ENCODE data around the gene LRRC75B. TPM values are rescaled to one million over a fixed set of nuclear protein-coding genes. Genes with fewer than 3 reads are reported as not detected.

Gene LRRC75B
- polyA plus RNA-seq, 1 donor from 2014 or later, result 12.2 TPM

GRCh38 chr22:24566899-24567511 lies 25.9 kb downstream of the LRRC75B start:
- H3K4me3 ChIP-seq (ENCODE audit: low read length), result no peak overlapping the region
- H3K4me2 ChIP-seq (ENCODE audit: low read length), result no peak overlapping the region
- peaks cover 24% of the 10 kb centered on the region for H3K79me2 ChIP-seq (replicated peaks; ENCODE audit: insufficient read depth, low read length)
- no peaks in the 10 kb centered on the region for H3K9me3 ChIP-seq (ENCODE audit: low read length)
- no peaks in the 10 kb centered on the region for H4K20me1 ChIP-seq (ENCODE audit: insufficient read depth)
- H3K36me3 ChIP-seq (ENCODE audit: insufficient read depth, low read length), result no peaks in the 10 kb centered on the region
- no peaks in the 10 kb centered on the region for H3K9me2 ChIP-seq (ENCODE audit: insufficient read depth, low read length)
- H2AFZ ChIP-seq (ENCODE audit: low read depth, low read length), result no peak overlapping the region
- no peak overlapping the region for H3K9ac ChIP-seq (ENCODE audit: low read length)
- no peak for TF ChIP-seq TAF1 (IDR thresholded peaks at IDR 0.05; ENCODE audit: low read depth)
- no peak for TF ChIP-seq MXI1 (conservative IDR thresholded peaks at IDR 0.05; ENCODE audit: poor library complexity, severe bottlenecking)
- no peak for TF ChIP-seq CTCF (IDR thresholded peaks at IDR 0.05; ENCODE audit: poor library complexity, severe bottlenecking)
- no peak for TF ChIP-seq SMC3 (conservative IDR thresholded peaks at IDR 0.05; ENCODE audit: poor library complexity)
- no peak for TF ChIP-seq POLR2AphosphoS5 (IDR thresholded peaks at IDR 0.05)
- TF ChIP-seq EZH2 (IDR thresholded peaks at IDR 0.05; ENCODE audit: borderline replicate concordance, insufficient read depth, low read length, poor library complexity, severe bottlenecking), result no peak
- TF ChIP-seq EP300 (conservative IDR thresholded peaks at IDR 0.05; ENCODE audit: poor library complexity, severe bottlenecking), result no peak
- TF ChIP-seq REST (IDR thresholded peaks at IDR 0.05; ENCODE audit: borderline replicate concordance), result no peak
- no peak for TF ChIP-seq RAD21 (conservative IDR thresholded peaks at IDR 0.05)
- H3K27ac ChIP-seq (ENCODE audit: low read length), result no peak overlapping the region
- H3F3A ChIP-seq (ENCODE audit: insufficient read depth, low read length, poor library complexity, severe bottlenecking), result no peaks in the 10 kb centered on the region
- no peaks in the 10 kb centered on the region for H3K27me3 ChIP-seq (ENCODE audit: insufficient read depth, low read depth, low read length)

- H3K27me3 ChIP-seq (ENCODE audit: insufficient read depth, low read depth, low read length), result no peaks in the 10 kb centered on the region
- no peak overlapping the region for H3K9ac ChIP-seq (ENCODE audit: low read length)
- H3K79me2 ChIP-seq (replicated peaks; ENCODE audit: insufficient read depth, low read length), result peaks cover 34% of the 10 kb centered on the region
- TF ChIP-seq POLR2AphosphoS5 (IDR thresholded peaks at IDR 0.05) (no peak), MXI1 (conservative IDR thresholded peaks at IDR 0.05; ENCODE audit: poor library complexity, severe bottlenecking) (no peak), RAD21 (conservative IDR thresholded peaks at IDR 0.05) (no peak), EZH2 (IDR thresholded peaks at IDR 0.05; ENCODE audit: borderline replicate concordance, insufficient read depth, low read length, poor library complexity, severe bottlenecking) (no peak), REST (IDR thresholded peaks at IDR 0.05; ENCODE audit: borderline replicate concordance) (no peak)
- no peaks in the 10 kb centered on the region for H3K9me2 ChIP-seq (ENCODE audit: insufficient read depth, low read length)
- H3K27ac ChIP-seq (ENCODE audit: low read length), result no peak overlapping the region
- H3K4me3 ChIP-seq (ENCODE audit: low read length), result no peak overlapping the region
- H4K20me1 ChIP-seq (ENCODE audit: insufficient read depth), result no peaks in the 10 kb centered on the region
- H2AFZ ChIP-seq (ENCODE audit: low read depth, low read length), result no peak overlapping the region
- H3F3A ChIP-seq (ENCODE audit: insufficient read depth, low read length, poor library complexity, severe bottlenecking), result no peaks in the 10 kb centered on the region
- H3K4me2 ChIP-seq (ENCODE audit: low read length), result no peak overlapping the region
- no peaks in the 10 kb centered on the region for H3K9me3 ChIP-seq (ENCODE audit: low read length)
- no peaks in the 10 kb centered on the region for H3K36me3 ChIP-seq (ENCODE audit: insufficient read depth, low read length)
Measured at GRCh38 chr22:24565077-24565476, 27.8 kb downstream of the LRRC75B start.

Measured in neural cell (in vitro differentiated cells).